Fibroblast of the aortic adventitia (primary cell): Measurements from ENCODE around the gene MOV10L1. TPM values are rescaled to one million over a fixed set of nuclear protein-coding genes. Genes with fewer than 3 reads are reported as not detected.

Experiments
- DNase-seq: peaks from one replicate; pipeline ENCODE4 v3.0.0-alpha.2; 2010; ENCODE audit warnings: low read depth
- H3K4me3 ChIP-seq: 2 replicates; pipeline ENCODE4 v1.5.1; 2011; ENCODE audit warnings: low read depth, mild to moderate bottlenecking, control low read depth, low read length, moderate library complexity
- total RNA-seq: library from RNA; depleted of rRNA; stranded (reverse); fragments of >200 nt; gene quantifications from 2 replicates; pipeline ENCODE4 v1.2.3, GENCODE V29; 2012; ENCODE audit warnings: low replicate concordance
- TF ChIP-seq, protein P1 (sequence below): IDR thresholded peaks from 2 replicates; pipeline ENCODE4 v1.5.1; 2011; ENCODE audit warnings: mild to moderate bottlenecking, low read length, control low read depth, inconsistent platforms; ENCODE audit not compliant: insufficient read depth

The MOV10L1 gene
- total RNA-seq, 1 donor = 5.1 TPM

DNA sequence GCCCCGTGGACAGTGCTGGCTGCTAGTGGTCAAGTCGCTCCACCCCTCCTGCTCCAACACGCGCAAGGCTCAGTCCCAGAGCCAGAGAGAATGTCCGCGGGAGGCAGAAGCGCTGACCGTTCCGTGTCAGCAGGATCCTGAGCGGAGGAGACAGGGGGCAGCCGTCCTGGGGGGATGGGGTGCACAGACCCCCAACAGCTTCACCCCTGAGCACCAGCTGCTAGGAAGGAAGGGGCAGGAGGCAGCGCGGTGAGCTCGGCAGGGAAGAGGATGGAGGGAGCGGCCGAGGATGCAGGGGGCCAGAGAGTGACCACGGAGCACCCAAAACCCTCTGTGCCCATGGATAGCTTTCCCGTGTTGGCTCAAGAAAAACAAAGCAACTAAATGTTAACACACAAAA, 25.4 kb upstream of the MOV10L1 start:
- no peak for DNase-seq
- no peak overlapping the region for H3K4me3 ChIP-seq
- TF ChIP-seq, protein P1, sequence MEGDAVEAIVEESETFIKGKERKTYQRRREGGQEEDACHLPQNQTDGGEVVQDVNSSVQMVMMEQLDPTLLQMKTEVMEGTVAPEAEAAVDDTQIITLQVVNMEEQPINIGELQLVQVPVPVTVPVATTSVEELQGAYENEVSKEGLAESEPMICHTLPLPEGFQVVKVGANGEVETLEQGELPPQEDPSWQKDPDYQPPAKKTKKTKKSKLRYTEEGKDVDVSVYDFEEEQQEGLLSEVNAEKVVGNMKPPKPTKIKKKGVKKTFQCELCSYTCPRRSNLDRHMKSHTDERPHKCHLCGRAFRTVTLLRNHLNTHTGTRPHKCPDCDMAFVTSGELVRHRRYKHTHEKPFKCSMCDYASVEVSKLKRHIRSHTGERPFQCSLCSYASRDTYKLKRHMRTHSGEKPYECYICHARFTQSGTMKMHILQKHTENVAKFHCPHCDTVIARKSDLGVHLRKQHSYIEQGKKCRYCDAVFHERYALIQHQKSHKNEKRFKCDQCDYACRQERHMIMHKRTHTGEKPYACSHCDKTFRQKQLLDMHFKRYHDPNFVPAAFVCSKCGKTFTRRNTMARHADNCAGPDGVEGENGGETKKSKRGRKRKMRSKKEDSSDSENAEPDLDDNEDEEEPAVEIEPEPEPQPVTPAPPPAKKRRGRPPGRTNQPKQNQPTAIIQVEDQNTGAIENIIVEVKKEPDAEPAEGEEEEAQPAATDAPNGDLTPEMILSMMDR = no peak

DNA sequence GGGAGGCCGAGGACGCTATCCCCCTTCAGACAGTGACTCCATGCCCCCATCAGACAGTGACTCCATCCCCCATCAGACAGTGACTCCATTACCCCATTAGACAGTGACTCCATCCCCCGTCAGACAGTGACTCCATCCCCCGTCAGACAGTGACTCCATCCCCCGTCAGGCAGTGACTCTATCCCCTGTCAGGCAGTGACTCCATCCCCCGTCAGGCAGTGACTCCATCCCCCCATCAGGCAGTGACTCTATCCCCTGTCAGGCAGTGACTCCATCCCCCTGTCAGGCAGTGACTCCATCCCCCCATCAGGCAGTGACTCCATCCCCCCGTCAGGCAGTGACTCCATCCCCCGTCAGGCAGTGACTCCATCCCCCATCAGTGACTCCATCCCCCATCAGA, 22.6 kb upstream of the MOV10L1 start:
- DNase-seq = no peak
- no peak overlapping the region for H3K4me3 ChIP-seq
- TF ChIP-seq, protein P1 = no peak

DNA sequence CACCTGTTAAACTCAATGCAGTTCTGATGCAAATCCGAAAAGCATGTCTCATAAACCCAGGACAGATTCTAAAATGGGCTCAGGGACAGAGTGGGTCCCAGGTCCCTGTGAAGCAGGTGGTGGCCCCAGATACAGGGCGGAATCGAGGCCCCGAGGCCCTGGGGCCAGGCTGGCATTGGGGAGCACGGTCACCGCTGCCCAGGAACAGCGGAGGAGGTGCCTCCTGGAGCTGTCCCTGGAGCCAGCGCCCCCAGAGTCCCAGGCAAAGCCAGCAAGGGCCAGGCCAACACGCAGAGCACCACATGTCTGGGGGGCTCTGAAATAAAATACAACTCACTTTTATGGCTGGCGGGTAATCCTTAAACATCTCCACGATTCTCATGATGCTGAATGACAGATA, 21.7 kb upstream of the MOV10L1 start:
- no peak overlapping the region for H3K4me3 ChIP-seq
- TF ChIP-seq, protein P1 = no peak
- no peak for DNase-seq

DNA sequence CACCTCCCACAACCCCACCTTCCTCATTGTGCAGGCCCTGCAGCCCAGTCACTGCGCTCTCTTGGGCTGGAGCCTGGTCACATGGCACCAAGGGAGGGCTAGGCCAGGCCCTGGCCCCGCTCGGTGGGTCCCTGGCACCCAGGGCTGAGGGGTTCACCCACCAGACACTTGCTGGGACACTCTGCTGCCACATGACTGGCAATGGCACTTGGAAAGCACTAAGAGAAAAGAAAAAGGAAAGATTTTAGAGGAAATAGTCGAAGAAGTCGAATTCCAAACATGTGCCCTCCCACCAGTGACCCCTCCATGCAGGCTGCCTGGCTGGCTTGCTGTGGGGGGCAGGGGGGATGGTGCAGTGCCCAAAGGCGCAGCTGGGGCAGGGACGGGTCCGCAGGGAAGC, 19.4 kb upstream of the MOV10L1 start:
- DNase-seq = no peak
- TF ChIP-seq, protein P1 = no peak
- H3K4me3 ChIP-seq = no peak overlapping the region

DNA sequence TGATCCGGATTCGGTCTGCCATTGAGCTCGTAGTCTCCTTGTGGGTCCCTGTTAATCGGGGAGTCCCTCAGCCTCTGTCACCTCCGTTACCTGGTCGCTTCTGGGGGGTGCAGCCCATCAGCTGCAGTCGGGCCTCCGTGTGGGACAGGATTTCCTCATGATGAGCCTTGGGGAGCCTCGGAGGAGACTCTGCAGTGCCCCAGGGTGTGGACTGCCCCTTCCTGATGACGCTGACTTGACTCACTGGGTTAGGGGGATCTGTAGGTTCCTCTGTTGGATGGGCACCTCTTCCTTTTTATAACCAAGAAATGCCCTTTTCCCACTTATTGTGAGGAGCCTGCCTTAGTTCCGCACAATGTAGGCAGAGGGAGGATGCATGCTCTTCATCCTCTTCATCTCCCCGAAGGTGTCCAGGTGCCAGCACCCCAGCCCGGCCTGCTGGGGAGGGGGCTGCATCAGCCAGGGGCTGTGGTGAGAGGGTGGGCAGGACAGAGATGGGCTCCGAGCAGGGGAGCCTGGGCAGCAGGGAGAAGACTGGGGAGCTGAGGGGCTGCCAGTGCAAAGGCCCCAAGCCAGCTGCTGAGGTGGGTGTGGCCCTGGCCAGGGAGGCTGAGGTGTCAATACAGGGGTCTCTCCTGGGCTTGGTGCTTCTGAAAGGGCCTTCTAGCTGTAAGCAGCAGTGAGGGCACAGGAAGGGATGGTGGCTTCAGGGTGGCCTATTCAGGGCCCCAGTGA, 18.2 kb upstream of the MOV10L1 start:
- DNase-seq = no peak
- no peak overlapping the region for H3K4me3 ChIP-seq
- TF ChIP-seq, protein P1 = no peak

DNA sequence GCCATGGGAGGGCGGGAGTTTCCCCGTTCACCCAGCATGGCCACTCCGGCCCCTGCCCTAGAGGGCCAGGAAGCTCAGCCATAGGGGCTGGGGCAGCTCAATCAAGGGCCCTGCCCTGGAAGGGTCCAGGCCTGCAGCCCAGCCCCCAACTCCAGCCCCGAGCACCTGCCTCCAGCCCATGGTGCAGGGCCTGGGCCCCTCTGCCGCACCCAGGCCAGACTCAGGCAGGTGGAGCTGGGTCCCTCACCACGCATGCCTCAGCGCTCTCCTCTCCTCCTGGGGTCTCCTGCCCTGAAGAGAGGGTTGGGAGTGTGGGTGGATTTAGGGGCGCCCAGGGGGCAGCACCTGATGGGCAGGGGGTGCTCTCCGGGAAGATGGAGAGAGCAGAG, 17.6 kb upstream of the MOV10L1 start:
- DNase-seq = no peak
- H3K4me3 ChIP-seq = no peak overlapping the region
- TF ChIP-seq, protein P1 = no peak
